ENCODE data around the gene EHMT2. TPM values are rescaled to one million over a fixed set of nuclear protein-coding genes. Genes with fewer than 3 reads are reported as not detected.
"Not testable (repeated sequence)": the region's sequence is repeated elsewhere in the genome, so short reads cannot be mapped to it uniquely, and the experiment has no call there.

The EHMT2 gene
- total RNA-seq, 2 donors from 2014 or later, result 113 to 121 TPM

GRCh38 chr6:31860349-31860748, 37.1 kb downstream of the EHMT2 start:
- no peaks in the 10 kb centered on the region for H3K27me3 ChIP-seq (ENCODE audit: control insufficient read depth, insufficient read depth, low read length, poor library complexity, severe bottlenecking)
- Mint-ChIP-seq H3K4me3 (no peak overlapping the region), H3K27ac (no peak overlapping the region), H3K9me3 (peaks cover 6% of the 10 kb centered on the region), H3K36me3 (ENCODE audit: low read depth) (peaks cover 36% of the 10 kb centered on the region), H3K4me1 (peaks cover 14% of the 10 kb centered on the region), H3K27me3 (ENCODE audit: insufficient read depth) (peaks cover 2% of the 10 kb centered on the region)
- peaks cover 2% of the 10 kb centered on the region for H3K9me3 ChIP-seq (ENCODE audit: control insufficient read depth, low read length)
- no peak overlapping the region for H3K9ac ChIP-seq (ENCODE audit: extremely low read depth, low read length, poor library complexity, severe bottlenecking)
- no peaks in the 10 kb centered on the region for H3K4me1 ChIP-seq (ENCODE audit: control insufficient read depth, insufficient read depth, low read length)
- no peak overlapping the region for H3K27ac ChIP-seq (ENCODE audit: low read depth, low read length)
- TF ChIP-seq CTCF (conservative IDR thresholded peaks at IDR 0.05), result no peak
- 95% methylated on average over 8 to 13 of the region's 13 CpGs for WGBS, 2 experiments (ENCODE audit: insufficient coverage in 1 of 2, insufficient read length in 1 of 2)
- H3K4me3 ChIP-seq (ENCODE audit: low read length), result no peak overlapping the region
- no peak for DNase-seq
- peaks cover 37% of the 10 kb centered on the region for H3K36me3 ChIP-seq (ENCODE audit: control insufficient read depth, insufficient read depth, low read length)

GRCh38 chr6:31859923-31860322, 37.6 kb downstream of the EHMT2 start:
- H3K27me3 ChIP-seq (ENCODE audit: control insufficient read depth, insufficient read depth, low read length, poor library complexity, severe bottlenecking), result no peaks in the 10 kb centered on the region

GRCh38 chr6:31858707-31859106, 38.8 kb downstream of the EHMT2 start:
- no peak for TF ChIP-seq CTCF (conservative IDR thresholded peaks at IDR 0.05)
- Histone ChIP-seq H3K4me3 (ENCODE audit: low read length) (no peak overlapping the region), H3K27me3 (ENCODE audit: control insufficient read depth, insufficient read depth, low read length, poor library complexity, severe bottlenecking) (no peaks in the 10 kb centered on the region), H3K27ac (ENCODE audit: low read depth, low read length) (no peak overlapping the region), H3K9ac (ENCODE audit: extremely low read depth, low read length, poor library complexity, severe bottlenecking) (no peak overlapping the region), H3K9me3 (ENCODE audit: control insufficient read depth, low read length) (peaks cover 5% of the 10 kb centered on the region), H3K4me1 (ENCODE audit: control insufficient read depth, insufficient read depth, low read length) (no peaks in the 10 kb centered on the region), H3K36me3 (ENCODE audit: control insufficient read depth, insufficient read depth, low read length) (peaks cover 40% of the 10 kb centered on the region)
- peaks cover 10% of the 10 kb centered on the region for H3K4me1 Mint-ChIP-seq
- H3K4me3 Mint-ChIP-seq, result no peak overlapping the region
- no peak for DNase-seq
- peaks cover 12% of the 10 kb centered on the region for H3K9me3 Mint-ChIP-seq
- peaks cover 2% of the 10 kb centered on the region for H3K27me3 Mint-ChIP-seq (ENCODE audit: insufficient read depth)
- no peak overlapping the region for H3K27ac Mint-ChIP-seq
- WGBS, 2 experiments (ENCODE audit: insufficient coverage in 1 of 2, insufficient read length in 1 of 2), result 90 to 97% methylated on average over 6 to 8 of the region's 8 CpGs
- H3K36me3 Mint-ChIP-seq (ENCODE audit: low read depth), result peaks cover 39% of the 10 kb centered on the region

More at GRCh38 chr6:31859923-31860322, 37.6 kb downstream of the EHMT2 start:
- H3K36me3 ChIP-seq (ENCODE audit: control insufficient read depth, insufficient read depth, low read length), result peaks cover 40% of the 10 kb centered on the region
- peaks cover 5% of the 10 kb centered on the region for H3K9me3 ChIP-seq (ENCODE audit: control insufficient read depth, low read length)
- no peak overlapping the region for H3K4me3 ChIP-seq (ENCODE audit: low read length)
- 93% methylated on average over 11 of the region's 11 CpGs for WGBS, 2 experiments (ENCODE audit: insufficient coverage in 1 of 2, insufficient read length in 1 of 2)
- Mint-ChIP-seq H3K4me1 (peaks cover 14% of the 10 kb centered on the region), H3K36me3 (ENCODE audit: low read depth) (peaks cover 39% of the 10 kb centered on the region), H3K27me3 (ENCODE audit: insufficient read depth) (peaks cover 2% of the 10 kb centered on the region), H3K9me3 (peaks cover 10% of the 10 kb centered on the region), H3K27ac (no peak overlapping the region), H3K4me3 (no peak overlapping the region)
- H3K27ac ChIP-seq (ENCODE audit: low read depth, low read length), result no peak overlapping the region
- TF ChIP-seq CTCF (conservative IDR thresholded peaks at IDR 0.05), result no peak
- no peaks in the 10 kb centered on the region for H3K4me1 ChIP-seq (ENCODE audit: control insufficient read depth, insufficient read depth, low read length)
- H3K9ac ChIP-seq (ENCODE audit: extremely low read depth, low read length, poor library complexity, severe bottlenecking), result no peak overlapping the region
- no peak for DNase-seq

- H3K9me3 Mint-ChIP-seq, result peaks cover 17% of the 10 kb centered on the region
Observed at GRCh38 chr6:31857774-31858173, 39.7 kb downstream of the EHMT2 start.

GRCh38 chr6:31851980-31852718, 45.3 kb downstream of the EHMT2 start:
- not testable (repeated sequence) for H3K4me3 ChIP-seq (ENCODE audit: low read length); H3K27ac ChIP-seq (ENCODE audit: low read depth, low read length); H3K4me1 Mint-ChIP-seq; H3K9ac ChIP-seq (ENCODE audit: extremely low read depth, low read length, poor library complexity, severe bottlenecking); H3K9me3 ChIP-seq (ENCODE audit: control insufficient read depth, low read length); H3K36me3 ChIP-seq (ENCODE audit: control insufficient read depth, insufficient read depth, low read length); H3K4me1 ChIP-seq (ENCODE audit: control insufficient read depth, insufficient read depth, low read length); H3K4me3 Mint-ChIP-seq; H3K27me3 ChIP-seq (ENCODE audit: control insufficient read depth, insufficient read depth, low read length, poor library complexity, severe bottlenecking); H3K27me3 Mint-ChIP-seq (ENCODE audit: insufficient read depth); H3K27ac Mint-ChIP-seq
- peaks cover 24% of the 10 kb centered on the region for H3K9me3 Mint-ChIP-seq
- DNase-seq, result peak; percentile 67
- H3K36me3 Mint-ChIP-seq (ENCODE audit: low read depth), result peaks cover 20% of the 10 kb centered on the region
- WGBS, 2 experiments (ENCODE audit: insufficient coverage in 1 of 2, insufficient read length in 1 of 2), result 90 to 96% methylated on average over 13 to 35 of the region's 35 CpGs

More at GRCh38 chr6:31857774-31858173, 39.7 kb downstream of the EHMT2 start:
- H3K9ac ChIP-seq (ENCODE audit: extremely low read depth, low read length, poor library complexity, severe bottlenecking); H3K27ac Mint-ChIP-seq; H3K4me1 ChIP-seq (ENCODE audit: control insufficient read depth, insufficient read depth, low read length); H3K27ac ChIP-seq (ENCODE audit: low read depth, low read length); DNase-seq; H3K27me3 Mint-ChIP-seq (ENCODE audit: insufficient read depth); H3K4me3 Mint-ChIP-seq; H3K27me3 ChIP-seq (ENCODE audit: control insufficient read depth, insufficient read depth, low read length, poor library complexity, severe bottlenecking); H3K9me3 ChIP-seq (ENCODE audit: control insufficient read depth, low read length); H3K4me3 ChIP-seq (ENCODE audit: low read length): not testable (repeated sequence)
- H3K36me3 ChIP-seq (ENCODE audit: control insufficient read depth, insufficient read depth, low read length), result peaks cover 40% of the 10 kb centered on the region
- Mint-ChIP-seq H3K36me3 (ENCODE audit: low read depth) (peaks cover 42% of the 10 kb centered on the region), H3K4me1 (peaks cover 10% of the 10 kb centered on the region)
- 93 to 99% methylated on average over 8 of the region's 8 CpGs for WGBS, 2 experiments (ENCODE audit: insufficient coverage in 1 of 2, insufficient read length in 1 of 2)

Data from endodermal cell (in vitro differentiated cells).